Thyroid gland (tissue), 4 donors: ENCODE data around the gene HOXA2. TPM values are rescaled to one million over a fixed set of nuclear protein-coding genes. Genes with fewer than 3 reads are reported as not detected.

Experiments
- DNase-seq, 2 donors: peaks; one replicate each; pipeline ENCODE4 v3.0.0-alpha.2; 2019
- H3K27ac ChIP-seq, 3 donors: fragments of 200-600 bp; sonication (generic); 1 replicate in 2 of 3; 2 replicates in 1 of 3; pipeline ENCODE4 v1.5.1; 2016 to 2019; ENCODE audit warnings: mild to moderate bottlenecking in 1 of 3, moderate library complexity in 1 of 3
- H3K27me3 ChIP-seq: fragments of 200-600 bp; sonication (generic); one replicate; pipeline ENCODE4 v1.5.1; 2019
- H3K36me3 ChIP-seq, 2 donors: fragments of 200-600 bp; sonication (generic); one replicate each; pipeline ENCODE4 v1.5.1; 2016 to 2019
- H3K4me1 ChIP-seq, 2 donors: fragments of 200-600 bp; sonication (generic); one replicate each; pipeline ENCODE4 v1.5.1; 2017 to 2019
- H3K4me3 ChIP-seq, 3 donors: fragments of 200-600 bp; sonication (generic); replicated peaks in 1 of 3; 1 replicate in 2 of 3; 2 replicates in 1 of 3; pipeline ENCODE4 v1.5.1; 2016; ENCODE audit warnings: mild to moderate bottlenecking in 1 of 3
- H3K9me3 ChIP-seq: fragments of 200-600 bp; sonication (generic); one replicate; pipeline ENCODE4 v1.5.1; 2017
- POLR2A ChIP-seq, 2 donors: fragments of 450-650 bp; IDR thresholded peaks; one replicate each; pipeline ENCODE4 v1.6.1; 2017; ENCODE audit warnings: antibody characterized with exemption in 2 of 2, mild to moderate bottlenecking in 2 of 2, moderate library complexity in 1 of 2
- WGBS, 2 donors: methylation state at CpG; one replicate each; pipeline ENCODE4 v1.1.5; 2017; 5-methylcytosine and 5-hydroxymethylcytosine counted together
- intact Hi-C: fragments of 100-400 bp; cut with DNase I; formaldehyde crosslinking; loops from one replicate; pipeline ENCODE4 v1.15.1; 2023
- total RNA-seq, 4 donors: library from RNA; depleted of rRNA; stranded (reverse); fragments of >200 nt; gene quantifications; one replicate each; pipeline ENCODE4 v1.2.3, GENCODE V29; 2016
- TF ChIP-seq, protein P1 (sequence below), 6 experiments: fragments of 200-600 bp in 3 of 6; fragments of 450-650 bp in 3 of 6; sonication (generic) in 3 of 6; IDR thresholded peaks; one replicate each; pipeline ENCODE4 v1.5.1; 2016 to 2019; ENCODE audit warnings: antibody characterized with exemption in 6 of 6, mild to moderate bottlenecking in 2 of 6, inconsistent platforms in 1 of 6, moderate library complexity in 1 of 6

Gene HOXA2
- total RNA-seq, 4 donors from 2014 or later, result 0.73 to 2.7 (median 1.7) TPM

- Histone ChIP-seq H3K27me3 (peaks cover 45% of the 10 kb centered on the region), H3K27ac (no peak overlapping the region), H3K4me1 (peaks cover 0 to 7% of the 10 kb centered on the region in 2 donors), H3K36me3 (no peaks in the 10 kb centered on the region), H3K4me3 (no peak overlapping the region), H3K9me3 (no peaks in the 10 kb centered on the region)
- 30 to 53% methylated on average over 6 of the region's 6 CpGs for WGBS, 2 donors
- DNase-seq, result no peak
- intact Hi-C loops, result no loop called here
- no peak for TF ChIP-seq POLR2A (IDR thresholded peaks at IDR 0.05)
These were observed 30.5 kb upstream of the HOXA2 start for GRCh38 chr7:27132978-27133377.

- Histone ChIP-seq H3K27me3 (peaks cover 45% of the 10 kb centered on the region), H3K4me1 (peaks cover 0 to 7% of the 10 kb centered on the region in 2 donors), H3K36me3 (no peaks in the 10 kb centered on the region), H3K9me3 (no peaks in the 10 kb centered on the region), H3K4me3 (no peak overlapping the region), H3K27ac (no peak overlapping the region)
- WGBS, 2 donors, result 33 to 53% methylated on average over 2 of the region's 2 CpGs
- TF ChIP-seq, protein P1, sequence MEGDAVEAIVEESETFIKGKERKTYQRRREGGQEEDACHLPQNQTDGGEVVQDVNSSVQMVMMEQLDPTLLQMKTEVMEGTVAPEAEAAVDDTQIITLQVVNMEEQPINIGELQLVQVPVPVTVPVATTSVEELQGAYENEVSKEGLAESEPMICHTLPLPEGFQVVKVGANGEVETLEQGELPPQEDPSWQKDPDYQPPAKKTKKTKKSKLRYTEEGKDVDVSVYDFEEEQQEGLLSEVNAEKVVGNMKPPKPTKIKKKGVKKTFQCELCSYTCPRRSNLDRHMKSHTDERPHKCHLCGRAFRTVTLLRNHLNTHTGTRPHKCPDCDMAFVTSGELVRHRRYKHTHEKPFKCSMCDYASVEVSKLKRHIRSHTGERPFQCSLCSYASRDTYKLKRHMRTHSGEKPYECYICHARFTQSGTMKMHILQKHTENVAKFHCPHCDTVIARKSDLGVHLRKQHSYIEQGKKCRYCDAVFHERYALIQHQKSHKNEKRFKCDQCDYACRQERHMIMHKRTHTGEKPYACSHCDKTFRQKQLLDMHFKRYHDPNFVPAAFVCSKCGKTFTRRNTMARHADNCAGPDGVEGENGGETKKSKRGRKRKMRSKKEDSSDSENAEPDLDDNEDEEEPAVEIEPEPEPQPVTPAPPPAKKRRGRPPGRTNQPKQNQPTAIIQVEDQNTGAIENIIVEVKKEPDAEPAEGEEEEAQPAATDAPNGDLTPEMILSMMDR (IDR thresholded peaks at IDR 0.05), result no peak
- no peak for TF ChIP-seq POLR2A (IDR thresholded peaks at IDR 0.05)
- DNase-seq, result no peak
- intact Hi-C loops, result no loop called here
These were observed 29.7 kb upstream of the HOXA2 start for GRCh38 chr7:27132214-27132613.

GRCh38 chr7:27131390-27131819 lies 28.9 kb upstream of the HOXA2 start:
- Histone ChIP-seq H3K27ac (no peak overlapping the region), H3K4me1 (peaks cover 0 to 7% of the 10 kb centered on the region in 2 donors), H3K36me3 (no peaks in the 10 kb centered on the region), H3K27me3 (peaks cover 38% of the 10 kb centered on the region), H3K9me3 (no peaks in the 10 kb centered on the region), H3K4me3 (peak overlapping the region in 1 of 3 donors; percentile 29)
- TF ChIP-seq, protein P1 (IDR thresholded peaks at IDR 0.05), result no peak
- no peak for TF ChIP-seq POLR2A (IDR thresholded peaks at IDR 0.05)
- 30 to 32% methylated on average over 12 of the region's 12 CpGs for WGBS, 2 donors
- no peak for DNase-seq
- intact Hi-C loops, result no loop called here

DNA sequence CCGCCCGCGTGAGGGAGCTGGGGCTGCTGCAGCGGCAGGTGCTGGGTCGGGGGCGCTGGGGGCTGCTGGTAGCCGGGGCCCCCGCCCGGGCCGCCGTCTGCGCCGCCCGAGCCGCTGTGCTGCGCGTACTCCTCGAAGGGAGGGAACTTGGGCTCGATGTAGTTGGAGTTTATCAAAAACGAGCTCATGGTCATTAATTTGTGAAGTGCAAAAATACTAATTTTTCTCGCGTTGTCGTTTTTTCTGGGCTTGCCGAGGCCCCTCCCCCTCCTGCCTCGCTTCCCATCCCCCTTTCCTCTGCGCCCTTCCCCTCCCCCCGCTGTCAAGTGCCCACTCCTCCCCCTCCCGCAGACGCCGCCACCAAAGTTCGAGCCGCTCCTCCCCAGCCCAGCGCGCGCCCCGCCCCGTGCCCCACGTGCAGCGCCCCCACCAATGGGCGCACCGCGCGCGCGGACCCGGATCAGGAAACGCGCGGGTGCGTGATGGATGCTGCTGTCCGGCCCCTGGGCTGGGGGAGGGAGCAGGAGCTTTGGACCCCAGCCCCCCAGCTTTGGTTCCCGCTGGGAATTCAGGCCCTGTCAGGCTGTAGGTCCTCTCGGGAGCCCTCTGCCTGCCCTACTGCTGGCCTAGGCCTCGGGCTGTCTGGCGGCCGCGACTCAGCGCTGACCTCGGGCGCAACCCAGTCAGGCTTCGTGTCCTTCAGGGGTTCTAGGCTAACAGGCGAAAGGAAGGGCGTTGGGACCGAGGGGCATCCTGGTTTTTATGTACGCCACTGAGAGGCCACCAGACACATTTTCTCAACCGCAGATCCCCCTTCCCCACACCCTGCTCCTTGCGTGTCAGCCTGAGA lies 28.3 kb upstream of the HOXA2 start, which contains the start of gene HOXA4:
Gene HOXA4 (minus strand): TSS at position 218 of the 850 bp plus-strand sequence. CDS start 24 bp downstream, at position 194.
- peak; percentile 41 to 60 for DNase-seq
- peak within 1 kb of the TSS in 2 of 3 donors; percentile 44 to 65 for H3K27ac ChIP-seq
- H3K4me3 ChIP-seq, result peak within 1 kb of the TSS in 1 of 3 donors; percentile 30
- H3K27me3 ChIP-seq, result peaks cover 33% of the 10 kb centered on the region
- WGBS, 2 donors, result 4 to 5% methylated on average over 43 to 57 of the region's 67 CpGs
- TF ChIP-seq POLR2A (IDR thresholded peaks at IDR 0.05), result peak in 1 of 2 donors; percentile 49
- TF ChIP-seq, protein P1 (IDR thresholded peaks at IDR 0.05), result no peak
- H3K9me3 ChIP-seq, result no peaks in the 10 kb centered on the region
- H3K4me1 ChIP-seq, result peaks cover 0 to 7% of the 10 kb centered on the region in 2 donors
- H3K36me3 ChIP-seq, result no peaks in the 10 kb centered on the region
- intact Hi-C loops, result no loop called here

DNA sequence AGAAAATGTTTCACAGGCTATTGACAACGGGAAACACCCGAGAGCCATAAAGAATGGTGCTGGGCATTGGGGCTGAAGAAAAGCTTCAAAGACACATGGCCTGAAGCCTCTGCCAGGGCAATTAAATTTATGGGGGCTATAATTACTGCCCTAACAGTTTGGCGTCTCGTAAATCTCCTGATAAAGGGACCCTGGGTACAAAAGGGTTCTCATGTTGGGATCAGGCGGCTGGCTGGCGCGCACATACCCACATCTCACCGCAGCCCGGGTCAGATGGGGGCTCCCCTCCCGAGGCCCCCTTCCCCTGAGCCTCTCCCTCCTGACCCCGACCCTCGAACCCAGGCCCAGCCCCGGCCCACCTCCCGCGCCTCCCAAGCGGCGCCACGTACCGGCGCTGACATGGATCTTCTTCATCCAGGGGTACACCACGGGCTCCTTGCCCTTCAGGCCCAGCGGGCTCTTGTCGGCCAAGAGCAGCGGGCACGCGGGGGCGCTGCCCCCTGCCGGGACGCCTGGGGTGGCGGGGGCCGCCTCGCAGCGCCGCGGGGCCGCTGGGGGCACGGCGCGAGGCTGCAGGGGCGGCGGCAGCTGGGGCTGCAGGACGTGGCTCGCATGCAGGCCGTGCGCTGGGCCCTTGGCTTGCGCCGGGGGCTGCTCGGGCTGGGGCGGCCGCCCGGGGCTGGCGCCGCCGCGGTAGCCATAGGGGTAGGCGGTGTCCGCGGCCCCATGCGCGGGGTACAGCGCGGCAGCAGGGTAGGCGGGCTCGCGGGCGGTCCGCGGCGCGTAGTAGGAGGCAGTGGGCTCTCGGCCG lies 27.5 kb upstream of the HOXA2 start:
- Histone ChIP-seq H3K27ac (peak overlapping the region in 2 of 3 donors; percentile 44 to 65), H3K4me3 (peak overlapping the region in 1 of 3 donors; percentile 30), H3K9me3 (no peaks in the 10 kb centered on the region), H3K4me1 (peaks cover 0 to 7% of the 10 kb centered on the region in 2 donors), H3K27me3 (peaks cover 26% of the 10 kb centered on the region), H3K36me3 (no peaks in the 10 kb centered on the region)
- TF ChIP-seq, protein P1 (IDR thresholded peaks at IDR 0.05), result no peak
- no peak for TF ChIP-seq POLR2A (IDR thresholded peaks at IDR 0.05)
- 7 to 11% methylated on average over 11 to 39 of the region's 72 CpGs for WGBS, 2 donors
- intact Hi-C loops, result no loop called here
- DNase-seq, result no peak
